ENCODE data around the gene RTP5. TPM values are rescaled to one million over a fixed set of nuclear protein-coding genes. Genes with fewer than 3 reads are reported as not detected.

Gene RTP5
- total RNA-seq, 2 donors from 2014 or later: 0.63 TPM; not detected in 1

DNA sequence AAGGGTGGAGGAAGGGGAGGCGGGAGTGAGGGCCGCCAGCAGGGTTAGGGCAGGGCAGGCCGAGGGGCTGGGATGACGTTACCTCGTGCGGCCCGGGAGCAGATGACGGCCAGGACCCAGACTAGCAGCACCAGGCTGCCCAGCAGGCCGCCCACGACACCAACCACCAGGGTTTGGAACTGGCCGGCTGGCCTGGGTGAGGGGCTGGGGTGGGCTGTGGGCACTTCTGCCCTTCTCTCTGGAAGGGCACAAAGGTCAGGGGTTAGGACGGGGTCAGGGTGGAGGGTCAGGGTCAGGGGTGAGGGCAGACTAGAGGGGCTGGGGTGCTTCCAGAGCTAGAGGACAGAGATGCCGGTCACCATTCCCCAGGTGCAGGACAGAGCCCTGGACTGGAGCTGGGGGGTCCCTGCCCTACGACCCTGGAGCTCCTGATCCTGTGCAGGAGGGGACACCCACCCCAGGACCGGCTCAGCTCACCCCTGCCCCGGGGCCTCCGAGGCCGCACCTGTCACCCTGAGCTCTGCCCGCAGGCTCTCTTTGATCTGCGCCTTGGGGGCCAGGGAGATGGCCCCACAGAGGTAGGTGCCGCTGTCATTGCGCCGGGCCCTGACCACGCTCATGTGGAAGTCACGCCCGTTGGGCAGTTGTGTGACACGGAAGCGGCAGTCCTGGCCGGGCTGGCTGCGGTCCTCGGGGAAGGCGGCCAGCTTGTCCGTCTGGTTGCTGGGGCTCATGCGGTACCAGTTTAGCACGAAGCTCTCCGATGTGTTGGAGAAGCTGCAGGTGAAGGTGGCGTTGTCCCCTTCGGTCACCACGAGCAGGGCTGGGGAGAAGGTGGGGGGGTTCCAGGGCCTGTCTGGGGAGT is 17.2 kb upstream of the RTP5 start:
- TF ChIP-seq, protein P1, sequence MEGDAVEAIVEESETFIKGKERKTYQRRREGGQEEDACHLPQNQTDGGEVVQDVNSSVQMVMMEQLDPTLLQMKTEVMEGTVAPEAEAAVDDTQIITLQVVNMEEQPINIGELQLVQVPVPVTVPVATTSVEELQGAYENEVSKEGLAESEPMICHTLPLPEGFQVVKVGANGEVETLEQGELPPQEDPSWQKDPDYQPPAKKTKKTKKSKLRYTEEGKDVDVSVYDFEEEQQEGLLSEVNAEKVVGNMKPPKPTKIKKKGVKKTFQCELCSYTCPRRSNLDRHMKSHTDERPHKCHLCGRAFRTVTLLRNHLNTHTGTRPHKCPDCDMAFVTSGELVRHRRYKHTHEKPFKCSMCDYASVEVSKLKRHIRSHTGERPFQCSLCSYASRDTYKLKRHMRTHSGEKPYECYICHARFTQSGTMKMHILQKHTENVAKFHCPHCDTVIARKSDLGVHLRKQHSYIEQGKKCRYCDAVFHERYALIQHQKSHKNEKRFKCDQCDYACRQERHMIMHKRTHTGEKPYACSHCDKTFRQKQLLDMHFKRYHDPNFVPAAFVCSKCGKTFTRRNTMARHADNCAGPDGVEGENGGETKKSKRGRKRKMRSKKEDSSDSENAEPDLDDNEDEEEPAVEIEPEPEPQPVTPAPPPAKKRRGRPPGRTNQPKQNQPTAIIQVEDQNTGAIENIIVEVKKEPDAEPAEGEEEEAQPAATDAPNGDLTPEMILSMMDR (IDR thresholded peaks at IDR 0.05): no peak
- H3K27me3 ChIP-seq (replicated peaks; ENCODE audit: insufficient read depth): no peaks in the 10 kb centered on the region
- H3K4me3 ChIP-seq: no peak overlapping the region
- no peaks in the 10 kb centered on the region for H3K4me1 ChIP-seq (ENCODE audit: control insufficient read depth in 1 of 2, low read depth in 2 of 2)
- no peaks in the 10 kb centered on the region for H3K9me3 ChIP-seq
- no peaks in the 10 kb centered on the region for H3K36me3 ChIP-seq
- DNase-seq (ENCODE audit: low spot score) (no peak), ATAC-seq (ENCODE audit: insufficient number of reproducible peaks, low FRiP score, low read depth) (no peak)
- H3K27ac ChIP-seq: no peak overlapping the region

DNA sequence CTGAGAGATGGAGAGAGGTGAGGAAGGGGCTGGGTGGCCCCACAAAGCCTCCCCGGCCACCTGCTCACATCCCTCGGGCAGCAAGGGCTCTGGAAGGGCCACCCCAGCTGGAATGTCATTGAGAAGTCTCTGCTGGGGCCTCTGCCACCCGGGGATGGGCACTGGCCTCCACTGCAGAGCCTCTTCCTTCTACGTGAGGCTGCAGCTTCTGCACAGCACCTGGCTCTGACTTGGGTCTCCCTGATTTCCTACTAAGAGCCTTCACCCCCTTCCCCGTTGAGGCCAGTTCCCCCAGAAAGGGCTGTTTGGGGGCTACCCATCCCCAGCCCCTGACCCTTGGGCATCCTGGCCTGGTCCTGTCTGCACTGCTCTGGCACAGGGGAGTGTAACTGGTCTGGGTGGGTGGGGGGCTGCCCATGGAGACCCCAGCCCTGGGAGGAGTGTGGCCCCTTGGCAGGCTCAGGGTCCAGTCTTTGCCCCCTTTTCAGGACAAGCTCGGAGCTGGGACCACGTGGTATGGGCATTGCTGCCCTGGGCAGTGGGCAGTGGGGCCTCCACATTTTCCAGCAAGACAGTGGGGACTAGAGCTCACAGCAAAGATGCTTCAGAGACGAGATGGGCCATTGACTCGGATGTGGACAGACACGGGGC is 16.4 kb upstream of the RTP5 start:
- Histone ChIP-seq H3K4me1 (ENCODE audit: control insufficient read depth in 1 of 2, low read depth in 2 of 2) (no peaks in the 10 kb centered on the region), H3K27me3 (replicated peaks; ENCODE audit: insufficient read depth) (no peaks in the 10 kb centered on the region), H3K4me3 (no peak overlapping the region), H3K36me3 (no peaks in the 10 kb centered on the region), H3K27ac (no peak overlapping the region), H3K9me3 (no peaks in the 10 kb centered on the region)
- ATAC-seq (ENCODE audit: insufficient number of reproducible peaks, low FRiP score, low read depth): no peak
- DNase-seq (ENCODE audit: low spot score): no peak
- TF ChIP-seq, protein P1 (IDR thresholded peaks at IDR 0.05): no peak

DNA sequence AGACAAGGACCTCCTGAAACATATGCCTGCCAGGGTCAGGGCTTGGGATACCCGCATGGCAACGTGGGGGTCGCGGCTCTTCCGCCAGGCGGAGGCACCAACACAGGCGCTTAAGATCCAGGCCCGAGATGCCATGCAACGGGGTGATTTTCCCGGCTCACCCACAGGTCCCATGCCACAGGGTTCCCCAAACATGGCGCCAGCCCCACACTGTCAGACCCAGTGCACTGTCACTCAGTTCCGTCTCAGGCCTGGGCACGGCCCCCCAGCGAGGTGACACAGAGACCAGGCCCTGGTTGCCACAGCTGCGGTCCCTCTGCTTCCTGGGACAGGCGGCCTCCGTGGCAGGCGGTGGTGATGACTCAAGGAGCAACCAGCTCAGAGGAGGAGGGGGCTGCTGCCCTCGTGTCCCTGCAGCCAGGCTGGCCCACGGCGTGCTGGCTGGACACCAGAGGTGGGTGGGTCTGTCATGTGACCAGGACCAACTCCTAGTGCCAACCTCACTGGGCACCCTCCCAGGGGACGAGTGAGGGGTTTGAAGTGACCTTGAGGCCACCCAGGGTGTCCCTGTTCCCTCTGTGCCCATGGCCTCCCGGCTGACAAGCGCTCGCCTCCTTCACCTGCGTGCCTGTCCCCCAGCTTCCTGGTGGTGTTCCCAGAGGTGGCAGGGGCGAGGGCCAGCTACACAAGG is 15.7 kb upstream of the RTP5 start:
- ATAC-seq (ENCODE audit: insufficient number of reproducible peaks, low FRiP score, low read depth): no peak
- Histone ChIP-seq H3K36me3 (no peaks in the 10 kb centered on the region), H3K27ac (no peak overlapping the region), H3K27me3 (replicated peaks; ENCODE audit: insufficient read depth) (no peaks in the 10 kb centered on the region), H3K4me3 (no peak overlapping the region), H3K9me3 (no peaks in the 10 kb centered on the region), H3K4me1 (ENCODE audit: control insufficient read depth in 1 of 2, low read depth in 2 of 2) (no peaks in the 10 kb centered on the region)
- no peak for DNase-seq (ENCODE audit: low spot score)
- TF ChIP-seq, protein P1 (IDR thresholded peaks at IDR 0.05): no peak

DNA sequence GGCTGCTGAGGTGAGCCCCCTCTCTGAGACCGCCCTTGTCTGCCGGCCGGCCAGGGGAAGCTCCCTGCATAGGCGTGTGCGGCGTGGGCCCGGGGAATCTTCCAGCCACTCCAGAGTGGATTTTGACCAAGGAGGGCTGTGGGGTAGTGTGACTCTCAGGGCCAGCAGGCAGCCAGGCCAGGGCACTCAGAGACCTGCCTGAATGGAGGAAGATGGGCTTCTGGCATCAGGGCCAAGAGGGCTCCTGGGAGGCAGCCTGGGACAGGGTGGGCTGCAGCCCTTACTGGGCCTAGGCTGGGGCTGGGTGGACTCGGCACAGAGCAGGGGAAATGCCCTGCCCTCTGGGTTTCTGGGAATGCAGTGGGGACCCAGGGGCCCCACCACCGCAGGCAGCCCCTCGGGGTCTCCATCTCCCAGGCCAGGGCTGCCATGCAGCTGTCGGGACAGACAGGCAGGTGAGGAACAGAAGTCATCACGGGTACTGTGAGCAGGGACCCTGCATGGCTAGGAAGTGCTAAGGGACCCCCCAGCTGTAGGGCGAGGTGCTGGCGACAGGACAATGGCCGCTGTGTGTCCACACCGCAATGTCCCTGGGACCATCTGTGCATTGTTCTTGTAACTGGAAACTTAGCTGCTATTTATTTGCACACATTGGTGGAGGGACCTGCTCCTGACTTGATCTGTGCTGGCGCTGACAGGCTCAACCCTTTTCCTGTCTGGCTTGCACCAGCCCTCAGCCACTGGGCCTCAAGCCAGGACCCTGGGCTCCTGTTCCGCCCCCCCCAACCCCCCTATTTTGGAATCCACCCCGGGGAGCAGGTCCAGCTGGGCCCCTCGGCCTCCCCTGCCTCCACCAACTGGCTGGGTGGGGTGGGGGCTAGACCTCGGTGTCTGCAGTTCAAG is 14.9 kb upstream of the RTP5 start:
- Histone ChIP-seq H3K4me1 (ENCODE audit: control insufficient read depth in 1 of 2, low read depth in 2 of 2) (no peaks in the 10 kb centered on the region), H3K27me3 (replicated peaks; ENCODE audit: insufficient read depth) (no peaks in the 10 kb centered on the region), H3K4me3 (no peak overlapping the region), H3K27ac (no peak overlapping the region), H3K9me3 (no peaks in the 10 kb centered on the region), H3K36me3 (no peaks in the 10 kb centered on the region)
- DNase-seq (ENCODE audit: low spot score) (no peak), ATAC-seq (ENCODE audit: insufficient number of reproducible peaks, low FRiP score, low read depth) (no peak)
- TF ChIP-seq, protein P1 (IDR thresholded peaks at IDR 0.05): no peak

Data from thoracic aorta (tissue), 2 donors.